ENCODE data around the gene PAPPA.

Gene PAPPA

GRCh38 chr9:116280529-116280928 is 126.9 kb downstream of the PAPPA start:
- TF ChIP-seq CTCF (IDR thresholded peaks at IDR 0.05; ENCODE audit: insufficient read depth, low read depth, low read length, missing control alignments) = no peak
- no peak overlapping the region for H3K4me3 ChIP-seq (ENCODE audit: low read length)

GRCh38 chr9:116282597-116282996 is 129.0 kb downstream of the PAPPA start:
- DNase-seq (ENCODE audit: low read depth) = no peak
- no peak for TF ChIP-seq CTCF (IDR thresholded peaks at IDR 0.05; ENCODE audit: insufficient read depth, low read depth, low read length, missing control alignments)
- no peak overlapping the region for H3K4me3 ChIP-seq (ENCODE audit: low read length)

More at GRCh38 chr9:116280529-116280928, 126.9 kb downstream of the PAPPA start:
- DNase-seq (ENCODE audit: low read depth) = peak; percentile 52

GRCh38 chr9:116284518-116284917 is 130.9 kb downstream of the PAPPA start:
- DNase-seq (ENCODE audit: low read depth) = no peak
- TF ChIP-seq CTCF (IDR thresholded peaks at IDR 0.05; ENCODE audit: insufficient read depth, low read depth, low read length, missing control alignments) = no peak
- H3K4me3 ChIP-seq (ENCODE audit: low read length) = no peak overlapping the region

DNA sequence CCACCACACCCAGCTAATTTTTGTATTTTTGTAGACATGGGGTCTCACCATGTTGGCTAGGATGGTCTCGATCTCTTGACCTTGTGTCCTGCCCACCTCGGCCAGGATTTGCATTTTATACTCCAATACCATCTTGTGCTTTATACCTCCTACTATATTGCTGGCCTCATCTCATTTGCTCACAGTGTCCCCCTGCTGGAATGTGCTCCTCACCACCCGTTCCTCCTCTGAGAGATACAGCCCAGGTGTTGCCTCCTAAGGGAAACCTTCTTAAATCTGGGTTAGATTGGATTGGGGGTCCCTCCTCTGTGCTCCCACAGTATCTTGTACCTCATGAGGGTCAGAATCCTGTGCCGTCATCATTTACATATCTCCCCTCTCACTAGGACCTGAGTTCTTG is 131.7 kb downstream of the PAPPA start:
- DNase-seq (ENCODE audit: low read depth) = no peak
- TF ChIP-seq CTCF (IDR thresholded peaks at IDR 0.05; ENCODE audit: insufficient read depth, low read depth, low read length, missing control alignments) = peak; percentile 20
- no peak overlapping the region for H3K4me3 ChIP-seq (ENCODE audit: low read length)

GRCh38 chr9:116286297-116286696 is 132.7 kb downstream of the PAPPA start:
- DNase-seq (ENCODE audit: low read depth) = no peak
- H3K4me3 ChIP-seq (ENCODE audit: low read length) = no peak overlapping the region
- TF ChIP-seq CTCF (IDR thresholded peaks at IDR 0.05; ENCODE audit: insufficient read depth, low read depth, low read length, missing control alignments) = no peak

DNA sequence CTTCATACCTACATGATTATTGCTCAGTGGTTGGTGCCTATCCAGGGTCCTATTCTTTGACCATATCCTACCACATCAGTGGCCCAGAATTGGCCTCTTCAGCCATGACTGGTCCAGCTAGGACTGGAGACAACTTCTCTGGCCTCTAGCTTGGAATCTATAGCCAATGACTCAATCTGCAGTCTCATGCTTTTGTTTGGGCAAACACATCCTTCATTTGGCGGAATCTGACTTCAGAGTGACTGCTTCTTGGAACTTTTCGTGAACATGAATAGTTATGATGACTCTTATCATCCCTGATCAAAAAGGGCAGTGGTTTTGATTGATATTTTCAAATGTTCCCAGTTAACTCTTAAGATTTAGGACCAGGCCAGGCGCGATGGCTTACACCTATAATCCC is 134.1 kb downstream of the PAPPA start:
- no peak for TF ChIP-seq CTCF (IDR thresholded peaks at IDR 0.05; ENCODE audit: insufficient read depth, low read depth, low read length, missing control alignments)
- no peak for DNase-seq (ENCODE audit: low read depth)
- H3K4me3 ChIP-seq (ENCODE audit: low read length) = no peak overlapping the region

GRCh38 chr9:116288658-116289057 is 135.1 kb downstream of the PAPPA start:
- no peak for TF ChIP-seq CTCF (IDR thresholded peaks at IDR 0.05; ENCODE audit: insufficient read depth, low read depth, low read length, missing control alignments)
- no peak overlapping the region for H3K4me3 ChIP-seq (ENCODE audit: low read length)
- peak; percentile 77 for DNase-seq (ENCODE audit: low read depth)

All from epithelial cell of esophagus (primary cell).